DOHH2 (cell line): ENCODE results near the gene CNTNAP2.

ENCODE experiments used
- H3F3A ChIP-seq: fragments of 200-600 bp; sonication (generic), shearing (Covaris generic); 2 replicates; pipeline ENCODE4 v1.6.0; 2016; ENCODE audit warnings: antibody characterized with exemption, mild to moderate bottlenecking; ENCODE audit not compliant: control insufficient read depth, insufficient read depth
- H3K27ac ChIP-seq: fragments of 200-600 bp; sonication (generic); 2 replicates; pipeline ENCODE4 v1.5.1; 2014; ENCODE audit warnings: low read depth, mild to moderate bottlenecking, low read length, moderate library complexity
- H3K27me3 ChIP-seq: fragments of 200-600 bp; sonication (generic); 2 replicates; pipeline ENCODE4 v1.6.1; 2014; ENCODE audit warnings: mild to moderate bottlenecking, low read length, mixed read lengths; ENCODE audit not compliant: control insufficient read depth
- H3K36me3 ChIP-seq: fragments of 200-600 bp; sonication (generic); 2 replicates; pipeline ENCODE4 v1.6.1; 2014; ENCODE audit warnings: mild to moderate bottlenecking, low read length, moderate library complexity, mixed read lengths; ENCODE audit not compliant: control insufficient read depth
- H3K4me1 ChIP-seq: fragments of 200-600 bp; sonication (generic); 2 replicates; pipeline ENCODE4 v1.6.1; 2014; ENCODE audit warnings: mild to moderate bottlenecking, low read length, mixed read lengths; ENCODE audit not compliant: control insufficient read depth
- H3K4me2 ChIP-seq: fragments of 200-600 bp; sonication (generic); 2 replicates; pipeline ENCODE4 v1.6.0; 2014; ENCODE audit warnings: mild to moderate bottlenecking, low read length, moderate library complexity
- H3K4me3 ChIP-seq: fragments of 200-600 bp; sonication (generic); 2 replicates; pipeline ENCODE4 v1.5.1; 2014; ENCODE audit warnings: mild to moderate bottlenecking, low read length, mixed read lengths
- H3K79me2 ChIP-seq: fragments of 200-600 bp; sonication (generic); 2 replicates; pipeline ENCODE4 v1.6.1; 2014; ENCODE audit warnings: mild to moderate bottlenecking, low read length, mixed read lengths; ENCODE audit not compliant: control insufficient read depth
- H3K9me2 ChIP-seq: fragments of 200-600 bp; sonication (generic); replicated peaks from 2 replicates; pipeline ENCODE4 v1.6.1; 2014; ENCODE audit warnings: mild to moderate bottlenecking, low read length, mixed read lengths; ENCODE audit not compliant: control insufficient read depth
- H3K9me3 ChIP-seq: fragments of 200-600 bp; sonication (generic); 2 replicates; pipeline ENCODE4 v1.6.1; 2014; ENCODE audit warnings: antibody characterized with exemption, low read length, mixed read lengths; ENCODE audit not compliant: control insufficient read depth, insufficient read depth
- H4K20me1 ChIP-seq: fragments of 200-600 bp; sonication (generic); 2 replicates; pipeline ENCODE4 v1.6.0; 2014; ENCODE audit warnings: low read depth, mild to moderate bottlenecking, antibody characterized with exemption, low read length, moderate library complexity; ENCODE audit not compliant: control insufficient read depth, insufficient read depth
- CTCF ChIP-seq: fragments of 200-600 bp; sonication (generic); IDR thresholded peaks from one replicate; pipeline ENCODE4 v1.5.1; 2014; ENCODE audit warnings: antibody characterized with exemption, mild to moderate bottlenecking, low read depth, low read length; ENCODE audit not compliant: poor library complexity, severe bottlenecking
- EZH2phosphoT487 ChIP-seq: fragments of 200-600 bp; sonication (generic); IDR thresholded peaks from 2 replicates; pipeline ENCODE4 v1.6.1; 2017; ENCODE audit warnings: borderline replicate concordance, mild to moderate bottlenecking, antibody characterized with exemption, low read length, moderate library complexity, mixed read lengths

Gene CNTNAP2

GRCh38 chr7:147041438-147041837 is 924.8 kb downstream of the CNTNAP2 start:
- no peak overlapping the region for H3K27ac ChIP-seq
- no peaks in the 10 kb centered on the region for H3F3A ChIP-seq
- H3K9me3 ChIP-seq: no peaks in the 10 kb centered on the region
- H3K27me3 ChIP-seq: no peaks in the 10 kb centered on the region
- no peak overlapping the region for H3K4me2 ChIP-seq
- H3K9me2 ChIP-seq: no peaks in the 10 kb centered on the region
- H3K4me1 ChIP-seq: no peaks in the 10 kb centered on the region
- H3K4me3 ChIP-seq: no peak overlapping the region
- no peaks in the 10 kb centered on the region for H3K79me2 ChIP-seq
- no peaks in the 10 kb centered on the region for H3K36me3 ChIP-seq
- no peaks in the 10 kb centered on the region for H4K20me1 ChIP-seq
- no peak for TF ChIP-seq CTCF
- no peak for TF ChIP-seq EZH2phosphoT487

- Histone ChIP-seq H3K36me3 (no peaks in the 10 kb centered on the region), H3K4me3 (no peak overlapping the region), H3K27me3 (no peaks in the 10 kb centered on the region), H3K79me2 (no peaks in the 10 kb centered on the region), H3K4me2 (no peak overlapping the region), H3K4me1 (no peaks in the 10 kb centered on the region), H3K9me3 (no peaks in the 10 kb centered on the region), H4K20me1 (no peaks in the 10 kb centered on the region), H3K27ac (no peak overlapping the region), H3F3A (no peaks in the 10 kb centered on the region), H3K9me2 (no peaks in the 10 kb centered on the region)
- TF ChIP-seq CTCF (no peak), EZH2phosphoT487 (no peak)
These were observed 928.3 kb downstream of the CNTNAP2 start for GRCh38 chr7:147044941-147045340.

GRCh38 chr7:147047696-147048095 is 931.1 kb downstream of the CNTNAP2 start:
- H3K27me3 ChIP-seq: no peaks in the 10 kb centered on the region
- H3K36me3 ChIP-seq: no peaks in the 10 kb centered on the region
- no peaks in the 10 kb centered on the region for H3K9me3 ChIP-seq
- no peaks in the 10 kb centered on the region for H3K4me1 ChIP-seq
- H4K20me1 ChIP-seq: no peaks in the 10 kb centered on the region
- H3F3A ChIP-seq: no peaks in the 10 kb centered on the region
- H3K27ac ChIP-seq: no peak overlapping the region
- H3K79me2 ChIP-seq: no peaks in the 10 kb centered on the region
- TF ChIP-seq CTCF (no peak), EZH2phosphoT487 (no peak)
- no peaks in the 10 kb centered on the region for H3K9me2 ChIP-seq
- H3K4me2 ChIP-seq: no peak overlapping the region
- no peak overlapping the region for H3K4me3 ChIP-seq

GRCh38 chr7:147048864-147049263 is 932.3 kb downstream of the CNTNAP2 start:
- no peaks in the 10 kb centered on the region for H3K4me1 ChIP-seq
- H3K9me2 ChIP-seq: no peaks in the 10 kb centered on the region
- no peaks in the 10 kb centered on the region for H3K27me3 ChIP-seq
- H3K36me3 ChIP-seq: no peaks in the 10 kb centered on the region
- no peaks in the 10 kb centered on the region for H3K79me2 ChIP-seq
- H4K20me1 ChIP-seq: no peaks in the 10 kb centered on the region
- H3F3A ChIP-seq: no peaks in the 10 kb centered on the region
- H3K9me3 ChIP-seq: no peaks in the 10 kb centered on the region
- H3K27ac ChIP-seq: no peak overlapping the region
- no peak for TF ChIP-seq CTCF
- TF ChIP-seq EZH2phosphoT487: no peak
- no peak overlapping the region for H3K4me3 ChIP-seq
- no peak overlapping the region for H3K4me2 ChIP-seq
